Measurements from ENCODE around the gene AGAP3. TPM values are rescaled to one million over a fixed set of nuclear protein-coding genes. Genes with fewer than 3 reads are reported as not detected.

Gene AGAP3
- total and polyA plus RNA-seq, 4 donors, result 3.9 to 27.0 (median 17.6) TPM

- no peak for TF ChIP-seq CTCF (IDR thresholded peaks at IDR 0.05; ENCODE audit: low read depth, low read length, missing input control)
- no peak for TF ChIP-seq MAX (IDR thresholded peaks at IDR 0.05)
- TF ChIP-seq FOXA2 (IDR thresholded peaks at IDR 0.05), result no peak
- TF ChIP-seq EGR1 (IDR thresholded peaks at IDR 0.05; ENCODE audit: low read depth in 2 of 2), result no peak
- no peak for TF ChIP-seq NR2F2 (IDR thresholded peaks at IDR 0.05)
- no peak for TF ChIP-seq GABPA (IDR thresholded peaks at IDR 0.05 in 1 of 2, conservative IDR thresholded peaks at IDR 0.05 in 1 of 2)
- TF ChIP-seq ZBTB33 (IDR thresholded peaks at IDR 0.05), result no peak
- TF ChIP-seq TAF1 (conservative IDR thresholded peaks at IDR 0.05), result no peak
- TF ChIP-seq SP1 (IDR thresholded peaks at IDR 0.05), result no peak
- TF ChIP-seq HNF4G (IDR thresholded peaks at IDR 0.05), result no peak
- WGBS, result 82% methylated on average over 14 of the region's 14 CpGs
- H3K9ac ChIP-seq (ENCODE audit: low read depth in 1 of 2, low read length in 2 of 2), result no peak overlapping the region
- H3K36me3 ChIP-seq (ENCODE audit: control insufficient read depth in 4 of 4, insufficient read depth in 3 of 4, low read depth in 1 of 4, low read length in 3 of 4), result peaks cover 23 to 49% (median 35%) of the 10 kb centered on the region in 4 donors
- no peaks in the 10 kb centered on the region for H3K27me3 ChIP-seq (ENCODE audit: control insufficient read depth in 4 of 4, insufficient read depth in 4 of 4, low read length in 3 of 4)
- no peak for DNase-seq (ENCODE audit: low spot score)
- no peak overlapping the region for H3K4me3 ChIP-seq (ENCODE audit: low read depth in 1 of 3, low read length in 3 of 3)
- no peaks in the 10 kb centered on the region for H3K9me3 ChIP-seq (ENCODE audit: control insufficient read depth in 4 of 4, low read length in 3 of 4)
- H3K4me1 ChIP-seq (ENCODE audit: control insufficient read depth in 4 of 4, insufficient read depth in 4 of 4, low read length in 3 of 4), result peaks cover 12 to 42% (median 30%) of the 10 kb centered on the region in 4 donors
- H3K27ac ChIP-seq (ENCODE audit: low read depth in 1 of 2, low read length in 2 of 2), result no peak overlapping the region
These were observed 20.8 kb upstream of the AGAP3 start for GRCh38 chr7:151065516-151065915.

GRCh38 chr7:151066273-151066974, 19.9 kb upstream of the AGAP3 start:
- DNase-seq (ENCODE audit: low spot score), result no peak
- Histone ChIP-seq H3K27me3 (ENCODE audit: control insufficient read depth in 4 of 4, insufficient read depth in 4 of 4, low read length in 3 of 4) (no peaks in the 10 kb centered on the region), H3K27ac (ENCODE audit: low read depth in 1 of 2, low read length in 2 of 2) (no peak overlapping the region), H3K9me3 (ENCODE audit: control insufficient read depth in 4 of 4, low read length in 3 of 4) (no peaks in the 10 kb centered on the region), H3K36me3 (ENCODE audit: control insufficient read depth in 4 of 4, insufficient read depth in 3 of 4, low read depth in 1 of 4, low read length in 3 of 4) (peaks cover 29 to 58% (median 38%) of the 10 kb centered on the region in 4 donors), H3K9ac (ENCODE audit: low read depth in 1 of 2, low read length in 2 of 2) (no peak overlapping the region), H3K4me3 (ENCODE audit: low read depth in 1 of 3, low read length in 3 of 3) (no peak overlapping the region), H3K4me1 (ENCODE audit: control insufficient read depth in 4 of 4, insufficient read depth in 4 of 4, low read length in 3 of 4) (peaks cover 5 to 33% (median 24%) of the 10 kb centered on the region in 4 donors)
- 95% methylated on average over 39 of the region's 39 CpGs for WGBS
- TF ChIP-seq GABPA (IDR thresholded peaks at IDR 0.05 in 1 of 2, conservative IDR thresholded peaks at IDR 0.05 in 1 of 2) (no peak), FOXA2 (IDR thresholded peaks at IDR 0.05) (no peak), MAX (IDR thresholded peaks at IDR 0.05) (no peak), SP1 (IDR thresholded peaks at IDR 0.05) (no peak), RAD21 (IDR thresholded peaks at IDR 0.05) (no peak), EGR1 (IDR thresholded peaks at IDR 0.05; ENCODE audit: low read depth in 2 of 2) (no peak), CTCF (IDR thresholded peaks at IDR 0.05; ENCODE audit: low read depth, low read length, missing input control) (no peak), YY1 (IDR thresholded peaks at IDR 0.05) (no peak), HNF4A (conservative IDR thresholded peaks at IDR 0.05) (no peak), JUND (IDR thresholded peaks at IDR 0.05) (no peak), REST (IDR thresholded peaks at IDR 0.05) (no peak), FOXA1 (IDR thresholded peaks at IDR 0.05) (no peak), ZBTB33 (IDR thresholded peaks at IDR 0.05) (no peak), NR2F2 (IDR thresholded peaks at IDR 0.05) (no peak), TAF1 (conservative IDR thresholded peaks at IDR 0.05) (no peak), ATF3 (IDR thresholded peaks at IDR 0.05) (no peak), HNF4G (IDR thresholded peaks at IDR 0.05) (no peak), RXRA (IDR thresholded peaks at IDR 0.05) (no peak)
